Kasumi-1 (cell line): ENCODE measurements around the gene ST3GAL3.
A peak's percentile ranks its signal among the peaks of the same experiment; 100 is the strongest.

Experiments
- DNase-seq, 2 experiments: peaks; one replicate each; lab custom pipeline; 2025; lab: John Stamatoyannopoulos, UW

The ST3GAL3 gene

GRCh38 chr1:43963890-43964289 is 256.6 kb downstream of the ST3GAL3 start:
- no peak for DNase-seq

GRCh38 chr1:43965316-43965715 is 258.0 kb downstream of the ST3GAL3 start:
- no peak for DNase-seq

- peak; percentile 42 to 59 for DNase-seq
These were observed 261.1 kb downstream of the ST3GAL3 start for GRCh38 chr1:43968348-43968948.

GRCh38 chr1:43969416-43969745 is 262.0 kb downstream of the ST3GAL3 start:
- DNase-seq: no peak

- peak; percentile 98 to 99 for DNase-seq
These were observed 262.6 kb downstream of the ST3GAL3 start, which contains the start of gene DPH2 for GRCh38 chr1:43969746-43970466. Gene DPH2, plus strand, starts transcription at chr1:43970010. Its CDS starts 166 bp downstream, at chr1:43970176.

- DNase-seq: no peak
These were observed 263.2 kb downstream of the ST3GAL3 start for GRCh38 chr1:43970502-43970901.

GRCh38 chr1:43970911-43971310 is 263.6 kb downstream of the ST3GAL3 start:
- DNase-seq: no peak

GRCh38 chr1:43971336-43971980 is 264.1 kb downstream of the ST3GAL3 start:
- DNase-seq: no peak

- peak; percentile 65 to 69 for DNase-seq
These were observed 266.7 kb downstream of the ST3GAL3 start for GRCh38 chr1:43973981-43974442.

- peak; percentile 94 to 95 for DNase-seq
These were observed 267.3 kb downstream of the ST3GAL3 start, which contains the start of gene ATP6V0B for GRCh38 chr1:43974443-43975248. Gene ATP6V0B, plus strand, starts transcription at chr1:43974960. Its CDS starts 81 bp downstream, at chr1:43975041.

- DNase-seq: peak; percentile 40 to 52
These were observed 268.1 kb downstream of the ST3GAL3 start for GRCh38 chr1:43975249-43975961.

- peak in 1 of 2 experiments; percentile 10 for DNase-seq
These were observed 268.7 kb downstream of the ST3GAL3 start for GRCh38 chr1:43976045-43976444.

GRCh38 chr1:43976890-43977289 is 269.6 kb downstream of the ST3GAL3 start:
- no peak for DNase-seq

- DNase-seq: no peak
These were observed 270.3 kb downstream of the ST3GAL3 start for GRCh38 chr1:43977376-43978263.

GRCh38 chr1:43978264-43978550 is 270.9 kb downstream of the ST3GAL3 start:
- DNase-seq: no peak

GRCh38 chr1:43978551-43979260 is 271.4 kb downstream of the ST3GAL3 start, which contains the start of gene B4GALT2:
Gene B4GALT2, plus strand, starts transcription at chr1:43979210. Its CDS starts 1,951 bp downstream, at chr1:43981161.
- DNase-seq: peak; percentile 25 to 32

GRCh38 chr1:43979261-43979527 is 271.9 kb downstream of the ST3GAL3 start:
- DNase-seq: no peak

- DNase-seq: peak; percentile 20 to 28
These were observed 272.4 kb downstream of the ST3GAL3 start for GRCh38 chr1:43979528-43980254.
